OCI-LY7 (cell line): ENCODE results near the gene BZW1. TPM values are rescaled to one million over a fixed set of nuclear protein-coding genes. Genes with fewer than 3 reads are reported as not detected.

Source experiments
- BruUV-seq: library from RNA; stranded (reverse); fragments of 400-500 nt; replicated peaks from 2 replicates; lab custom pipeline; 2021; lab: Mats Ljungman, UMichigan
- CTCF ChIA-PET: fragments of 300-600 bp; sonication (Branson Sonifier 250); formaldehyde crosslinking; loops from one replicate; lab custom pipeline; 2022; ENCODE audit warnings: antibody characterized with exemption; ENCODE audit not compliant: unreplicated experiment; lab: Charles Lee
- POLR2A ChIA-PET: fragments of 300-600 bp; sonication (Branson Sonifier 250); formaldehyde crosslinking; loops from one replicate; lab custom pipeline; 2022; ENCODE audit warnings: antibody characterized with exemption; lab: Charles Lee
- DNase-seq: peaks from one replicate; pipeline ENCODE4 v3.0.0-alpha.2; 2015; ENCODE audit warnings: low spot score
- H2AFZ ChIP-seq: fragments of 200-600 bp; sonication (generic), shearing (Covaris generic); 2 replicates; pipeline ENCODE4 v1.6.1; 2014; ENCODE audit warnings: mild to moderate bottlenecking, antibody characterized with exemption, low read length, moderate library complexity
- H3K27ac ChIP-seq: fragments of 200-600 bp; sonication (generic); 2 replicates; pipeline ENCODE4 v1.5.1; 2014; ENCODE audit warnings: mixed run types, low read depth, mild to moderate bottlenecking, moderate library complexity, low read length, inconsistent platforms; ENCODE audit not compliant: poor library complexity, severe bottlenecking
- H3K36me3 ChIP-seq: fragments of 200-600 bp; sonication (generic); 2 replicates; pipeline ENCODE4 v1.6.1; 2014; ENCODE audit warnings: mild to moderate bottlenecking, antibody characterized with exemption, low read length, moderate library complexity, mixed read lengths; ENCODE audit not compliant: insufficient read depth
- H3K4me1 ChIP-seq: fragments of 200-600 bp; sonication (generic); 2 replicates; pipeline ENCODE4 v1.5.1; 2014; ENCODE audit warnings: mild to moderate bottlenecking, low read length; ENCODE audit not compliant: insufficient read depth, poor library complexity, severe bottlenecking
- H3K4me2 ChIP-seq: fragments of 200-600 bp; sonication (generic); 2 replicates; pipeline ENCODE4 v1.6.1; 2014; ENCODE audit warnings: mild to moderate bottlenecking, low read length
- H3K4me3 ChIP-seq: fragments of 200-600 bp; sonication (generic); 2 replicates; pipeline ENCODE4 v1.5.1; 2014; ENCODE audit warnings: mild to moderate bottlenecking, low read depth, low read length; ENCODE audit not compliant: poor library complexity, severe bottlenecking
- H3K79me2 ChIP-seq: fragments of 200-600 bp; sonication (generic); 2 replicates; pipeline ENCODE4 v1.6.1; 2016; ENCODE audit warnings: low read depth, mild to moderate bottlenecking, low read length, moderate library complexity, mixed read lengths; ENCODE audit not compliant: insufficient read depth
- H3K9me2 ChIP-seq: fragments of 200-600 bp; sonication (generic); 2 replicates; pipeline ENCODE4 v1.6.1; 2016; ENCODE audit warnings: mild to moderate bottlenecking, low read length, mixed read lengths; ENCODE audit not compliant: insufficient read depth
- H3K9me3 ChIP-seq: fragments of 200-600 bp; sonication (generic); 2 replicates; pipeline ENCODE4 v1.6.1; 2014; ENCODE audit warnings: mild to moderate bottlenecking, mixed run types, low read length, mixed read lengths
- H4K20me1 ChIP-seq: fragments of 200-600 bp; sonication (generic); 2 replicates; pipeline ENCODE4 v1.6.1; 2014; ENCODE audit warnings: mild to moderate bottlenecking, antibody characterized with exemption, low read length, moderate library complexity, mixed read lengths; ENCODE audit not compliant: insufficient read depth
- EZH2phosphoT487 ChIP-seq: fragments of 200-600 bp; sonication (generic); IDR thresholded peaks from 2 replicates; pipeline ENCODE4 v1.6.1; 2018; ENCODE audit warnings: low read depth, borderline replicate concordance, mild to moderate bottlenecking, mixed run types, antibody characterized with exemption, low read length, moderate library complexity, mixed read lengths
- intact Hi-C: fragments of 100-400 bp; cut with micrococcal nuclease; formaldehyde crosslinking; loops from one replicate; pipeline ENCODE4 v1.10.0; 2022; ENCODE audit not compliant: unreplicated experiment
- total RNA-seq, 2 experiments: library from RNA; depleted of rRNA in 1 of 2; stranded (reverse); fragments of >200 nt in 1 of 2; shearing (Covaris generic) in 1 of 2; gene quantifications; 2 replicates each; pipeline ENCODE4 v1.2.3, GENCODE V29; 2014 to 2022
- TF ChIP-seq, protein P1 (sequence below): fragments of 200-600 bp; sonication (generic); conservative IDR thresholded peaks from 2 replicates; pipeline ENCODE4 v1.5.1; 2014; ENCODE audit warnings: mild to moderate bottlenecking, antibody characterized with exemption, low read length, moderate library complexity, mixed read lengths

BZW1 gene
- total RNA-seq, 2 experiments from 2014 or later = 180 to 183 TPM

DNA sequence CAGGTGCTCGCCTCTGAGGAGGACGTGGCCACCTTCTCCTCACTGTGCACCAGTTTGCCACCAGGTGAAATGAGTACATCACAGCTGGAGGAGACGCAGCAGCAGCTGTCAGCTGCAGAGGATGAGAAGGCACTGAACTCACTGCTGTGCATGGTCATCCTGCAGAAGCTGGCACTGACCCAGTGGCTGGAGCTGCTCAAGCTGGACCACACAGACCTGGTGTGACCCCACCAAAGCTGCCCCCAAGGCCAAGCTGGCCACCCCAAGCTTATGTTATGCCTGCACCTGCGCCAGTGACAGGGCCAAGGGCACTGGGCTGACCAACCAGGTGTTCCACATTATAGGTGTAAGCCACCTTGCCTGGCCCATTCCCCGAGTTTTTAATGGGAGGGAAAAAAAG lies 33.5 kb downstream of the BZW1 start:
- Histone ChIP-seq H3K9me2 (no peaks in the 10 kb centered on the region), H2AFZ (no peak overlapping the region), H3K9me3 (no peaks in the 10 kb centered on the region), H3K27ac (no peak overlapping the region), H3K36me3 (no peaks in the 10 kb centered on the region), H4K20me1 (no peaks in the 10 kb centered on the region), H3K79me2 (no peaks in the 10 kb centered on the region), H3K4me2 (no peak overlapping the region), H3K4me3 (no peak overlapping the region), H3K4me1 (no peaks in the 10 kb centered on the region)
- ChIA-PET POLR2A (interaction anchor here (0.6 to 1.0 kb wide), 4 partner anchors 9 to 775 kb away, joined by 3 read pairs; no protein-coding TSS in a partner anchor), CTCF (interaction anchor here (0.5 to 1.3 kb wide), 2 partner anchors 17 to 100 kb away, joined by 4 to 5 read pairs; no protein-coding TSS in a partner anchor)
- BruUV-seq = no TSS peak
- intact Hi-C loops = no loop called here
- no peak for TF ChIP-seq EZH2phosphoT487
- DNase-seq = no peak

DNA sequence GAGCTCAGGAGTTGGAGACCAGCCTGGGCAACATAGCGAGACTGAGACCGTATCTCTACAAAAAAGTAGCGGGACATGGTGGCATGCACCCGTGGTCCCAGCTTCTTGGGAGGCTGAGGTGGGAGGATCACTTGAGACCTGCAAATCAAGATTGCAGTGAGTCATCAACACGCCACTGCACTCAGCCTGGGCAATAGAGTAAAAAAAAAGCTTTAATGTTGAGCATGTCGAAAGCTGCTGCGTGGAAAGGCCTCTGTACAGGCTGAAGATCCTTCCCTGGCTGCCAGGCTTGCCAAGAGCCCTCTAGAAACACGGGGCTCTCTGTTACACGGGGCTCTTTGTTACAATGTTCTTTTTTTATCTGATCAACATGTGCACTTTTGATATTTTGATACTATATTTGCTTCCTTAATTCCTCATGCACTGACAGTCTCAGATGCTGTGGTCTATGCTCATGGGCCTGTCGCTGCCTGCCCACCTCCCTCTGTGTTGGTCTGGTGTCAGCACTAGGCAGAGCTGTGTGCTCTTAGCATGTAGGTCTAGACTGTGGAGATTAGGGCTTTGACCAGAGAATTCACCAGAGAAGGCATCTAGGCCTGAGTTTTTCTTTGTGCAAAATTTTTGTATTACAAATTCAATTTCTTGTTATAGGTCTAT lies 34.1 kb downstream of the BZW1 start:
- Histone ChIP-seq H3K9me3 (no peaks in the 10 kb centered on the region), H3K36me3 (peaks cover 6% of the 10 kb centered on the region), H3K4me1 (no peaks in the 10 kb centered on the region), H4K20me1 (no peaks in the 10 kb centered on the region), H2AFZ (no peak overlapping the region), H3K27ac (no peak overlapping the region), H3K79me2 (no peaks in the 10 kb centered on the region), H3K9me2 (no peaks in the 10 kb centered on the region), H3K4me3 (no peak overlapping the region), H3K4me2 (no peak overlapping the region)
- intact Hi-C loops = no loop called here
- BruUV-seq = no TSS peak
- no peak for TF ChIP-seq EZH2phosphoT487
- TF ChIP-seq, protein P1, sequence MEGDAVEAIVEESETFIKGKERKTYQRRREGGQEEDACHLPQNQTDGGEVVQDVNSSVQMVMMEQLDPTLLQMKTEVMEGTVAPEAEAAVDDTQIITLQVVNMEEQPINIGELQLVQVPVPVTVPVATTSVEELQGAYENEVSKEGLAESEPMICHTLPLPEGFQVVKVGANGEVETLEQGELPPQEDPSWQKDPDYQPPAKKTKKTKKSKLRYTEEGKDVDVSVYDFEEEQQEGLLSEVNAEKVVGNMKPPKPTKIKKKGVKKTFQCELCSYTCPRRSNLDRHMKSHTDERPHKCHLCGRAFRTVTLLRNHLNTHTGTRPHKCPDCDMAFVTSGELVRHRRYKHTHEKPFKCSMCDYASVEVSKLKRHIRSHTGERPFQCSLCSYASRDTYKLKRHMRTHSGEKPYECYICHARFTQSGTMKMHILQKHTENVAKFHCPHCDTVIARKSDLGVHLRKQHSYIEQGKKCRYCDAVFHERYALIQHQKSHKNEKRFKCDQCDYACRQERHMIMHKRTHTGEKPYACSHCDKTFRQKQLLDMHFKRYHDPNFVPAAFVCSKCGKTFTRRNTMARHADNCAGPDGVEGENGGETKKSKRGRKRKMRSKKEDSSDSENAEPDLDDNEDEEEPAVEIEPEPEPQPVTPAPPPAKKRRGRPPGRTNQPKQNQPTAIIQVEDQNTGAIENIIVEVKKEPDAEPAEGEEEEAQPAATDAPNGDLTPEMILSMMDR = no peak
- DNase-seq = no peak
- ChIA-PET POLR2A (interaction anchor here (0.6 to 1.0 kb wide), 3 partner anchors 18 to 776 kb away, joined by 3 read pairs; no protein-coding TSS in a partner anchor), CTCF (interaction anchor here (0.5 to 1.3 kb wide), 2 partner anchors 18 to 100 kb away, joined by 4 to 5 read pairs; no protein-coding TSS in a partner anchor)

DNA sequence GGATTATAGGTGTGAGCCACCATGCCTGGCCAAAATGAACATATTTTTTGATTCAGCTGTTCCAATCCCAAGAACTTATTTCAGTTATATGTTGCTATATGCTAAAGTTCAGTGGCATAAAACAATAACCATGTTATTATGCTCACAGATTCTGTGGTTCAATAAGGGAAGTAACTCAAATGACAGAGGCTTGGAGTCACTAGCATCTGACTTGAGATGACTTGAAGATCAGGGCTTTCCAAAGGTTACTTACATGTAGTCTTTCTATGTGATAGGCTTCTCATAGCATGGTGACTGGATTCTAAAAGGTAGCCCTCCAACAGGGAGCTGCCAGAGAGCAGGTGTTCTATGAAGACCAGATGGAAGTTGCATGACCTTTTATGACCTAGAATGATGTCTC lies 35.6 kb downstream of the BZW1 start:
- intact Hi-C loops = no loop called here
- Histone ChIP-seq H2AFZ (no peak overlapping the region), H3K4me3 (no peak overlapping the region), H3K79me2 (no peaks in the 10 kb centered on the region), H4K20me1 (no peaks in the 10 kb centered on the region; the same call in 1 of the 2 replicates), H3K4me2 (no peak overlapping the region), H3K4me1 (no peaks in the 10 kb centered on the region), H3K9me2 (no peaks in the 10 kb centered on the region), H3K27ac (no peak overlapping the region), H3K36me3 (peaks cover 21% of the 10 kb centered on the region), H3K9me3 (no peaks in the 10 kb centered on the region)
- CTCF ChIA-PET = no interaction called here
- BruUV-seq = no TSS peak
- POLR2A ChIA-PET = interaction anchor here (0.7 to 1.0 kb wide), 2 partner anchors 12 to 13 kb away, joined by 4 read pairs; no protein-coding TSS in a partner anchor
- DNase-seq = no peak
- no peak for TF ChIP-seq EZH2phosphoT487
- TF ChIP-seq, protein P1 = no peak
